ENCODE data around the gene EGLN2.

Gene EGLN2

DNA sequence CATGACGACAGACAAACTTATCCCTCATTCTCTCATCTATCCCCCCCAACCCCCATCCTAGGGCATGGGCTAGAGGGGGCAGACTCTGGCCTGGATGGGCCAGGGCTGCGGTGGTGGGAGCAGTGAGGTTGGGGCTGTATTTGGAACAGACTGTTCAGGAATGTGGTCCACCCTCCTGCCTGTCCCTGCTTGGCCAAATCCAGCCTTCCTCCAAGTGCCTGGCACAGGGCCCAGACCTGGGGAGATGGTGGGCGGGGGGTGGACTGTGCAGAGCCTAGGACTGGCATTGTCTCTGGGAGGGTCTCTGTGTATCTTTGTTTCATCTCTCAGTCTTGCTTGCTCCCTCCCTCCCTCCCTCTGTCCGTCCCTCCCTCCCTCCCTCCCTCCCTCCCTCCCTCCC lies 14.2 kb downstream of the EGLN2 start:
- TF ChIP-seq, protein P1, sequence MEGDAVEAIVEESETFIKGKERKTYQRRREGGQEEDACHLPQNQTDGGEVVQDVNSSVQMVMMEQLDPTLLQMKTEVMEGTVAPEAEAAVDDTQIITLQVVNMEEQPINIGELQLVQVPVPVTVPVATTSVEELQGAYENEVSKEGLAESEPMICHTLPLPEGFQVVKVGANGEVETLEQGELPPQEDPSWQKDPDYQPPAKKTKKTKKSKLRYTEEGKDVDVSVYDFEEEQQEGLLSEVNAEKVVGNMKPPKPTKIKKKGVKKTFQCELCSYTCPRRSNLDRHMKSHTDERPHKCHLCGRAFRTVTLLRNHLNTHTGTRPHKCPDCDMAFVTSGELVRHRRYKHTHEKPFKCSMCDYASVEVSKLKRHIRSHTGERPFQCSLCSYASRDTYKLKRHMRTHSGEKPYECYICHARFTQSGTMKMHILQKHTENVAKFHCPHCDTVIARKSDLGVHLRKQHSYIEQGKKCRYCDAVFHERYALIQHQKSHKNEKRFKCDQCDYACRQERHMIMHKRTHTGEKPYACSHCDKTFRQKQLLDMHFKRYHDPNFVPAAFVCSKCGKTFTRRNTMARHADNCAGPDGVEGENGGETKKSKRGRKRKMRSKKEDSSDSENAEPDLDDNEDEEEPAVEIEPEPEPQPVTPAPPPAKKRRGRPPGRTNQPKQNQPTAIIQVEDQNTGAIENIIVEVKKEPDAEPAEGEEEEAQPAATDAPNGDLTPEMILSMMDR (IDR thresholded peaks at IDR 0.05) = no peak

- TF ChIP-seq, protein P1 (IDR thresholded peaks at IDR 0.05) = no peak
Observed at GRCh38 chr19:40815223-40815622, 16.2 kb downstream of the EGLN2 start.

DNA sequence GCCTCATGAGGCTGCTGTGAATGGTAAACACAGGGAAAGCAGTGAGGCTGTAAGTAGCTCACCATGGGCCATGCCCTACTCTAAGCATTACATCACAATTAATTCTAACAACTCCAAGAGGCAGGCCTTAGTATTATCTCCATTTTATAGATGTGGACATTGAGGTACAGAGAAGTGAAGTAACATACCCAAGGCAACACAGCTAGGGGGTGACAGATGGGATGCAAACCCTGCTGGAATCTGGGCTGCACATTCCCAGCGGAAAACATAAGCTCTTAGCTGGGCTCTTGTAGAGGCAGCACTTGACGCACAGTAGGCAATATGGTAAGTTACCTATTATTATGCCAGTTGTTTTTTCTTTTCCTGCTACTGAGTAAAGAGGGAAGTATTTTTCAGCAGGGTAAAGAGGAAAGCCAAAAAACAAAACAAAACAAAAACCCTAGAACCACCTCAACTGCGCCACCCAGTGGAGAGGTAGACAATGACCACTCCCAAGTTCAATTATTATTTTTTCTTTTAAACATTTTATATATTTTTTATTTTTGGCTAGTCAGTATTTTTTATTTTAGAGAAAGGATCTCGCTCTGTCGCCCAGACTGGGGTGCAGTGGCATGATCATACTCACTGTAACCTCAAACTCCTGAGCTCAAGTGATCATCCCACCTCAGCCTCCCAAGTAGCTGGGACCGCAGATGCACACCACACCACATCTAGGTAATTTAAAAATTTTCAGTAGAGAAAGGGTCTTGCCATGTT lies 20.7 kb downstream of the EGLN2 start:
- TF ChIP-seq, protein P1 (IDR thresholded peaks at IDR 0.05) = peak; percentile 38

DNA sequence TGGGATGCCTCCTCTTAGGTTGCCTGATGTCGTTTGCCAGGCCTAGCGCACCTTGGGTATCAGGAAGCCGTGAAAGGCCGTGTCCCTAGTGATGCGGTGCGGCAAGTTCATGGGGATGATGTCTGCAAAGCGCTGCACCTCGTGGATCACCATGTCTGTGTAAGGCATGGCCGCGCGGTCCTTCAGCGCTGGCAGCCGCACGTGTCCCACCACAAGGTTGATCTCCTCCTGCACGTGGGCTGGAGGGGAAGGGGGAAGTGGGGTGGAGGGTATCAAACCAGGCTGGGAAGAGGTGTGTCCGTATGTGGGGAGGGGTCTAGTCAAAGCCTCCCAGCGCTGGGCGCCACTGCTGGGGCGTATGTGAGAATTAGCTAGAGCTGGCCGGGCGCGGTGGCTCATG lies 23.2 kb downstream of the EGLN2 start:
- TF ChIP-seq, protein P1 (IDR thresholded peaks at IDR 0.05) = no peak

- TF ChIP-seq, protein P1 (IDR thresholded peaks at IDR 0.05) = no peak
Observed at GRCh38 chr19:40827386-40828247, 28.6 kb downstream of the EGLN2 start.

- TF ChIP-seq, protein P1 (IDR thresholded peaks at IDR 0.05) = no peak
Observed at GRCh38 chr19:40829205-40829604, 30.2 kb downstream of the EGLN2 start.

DNA sequence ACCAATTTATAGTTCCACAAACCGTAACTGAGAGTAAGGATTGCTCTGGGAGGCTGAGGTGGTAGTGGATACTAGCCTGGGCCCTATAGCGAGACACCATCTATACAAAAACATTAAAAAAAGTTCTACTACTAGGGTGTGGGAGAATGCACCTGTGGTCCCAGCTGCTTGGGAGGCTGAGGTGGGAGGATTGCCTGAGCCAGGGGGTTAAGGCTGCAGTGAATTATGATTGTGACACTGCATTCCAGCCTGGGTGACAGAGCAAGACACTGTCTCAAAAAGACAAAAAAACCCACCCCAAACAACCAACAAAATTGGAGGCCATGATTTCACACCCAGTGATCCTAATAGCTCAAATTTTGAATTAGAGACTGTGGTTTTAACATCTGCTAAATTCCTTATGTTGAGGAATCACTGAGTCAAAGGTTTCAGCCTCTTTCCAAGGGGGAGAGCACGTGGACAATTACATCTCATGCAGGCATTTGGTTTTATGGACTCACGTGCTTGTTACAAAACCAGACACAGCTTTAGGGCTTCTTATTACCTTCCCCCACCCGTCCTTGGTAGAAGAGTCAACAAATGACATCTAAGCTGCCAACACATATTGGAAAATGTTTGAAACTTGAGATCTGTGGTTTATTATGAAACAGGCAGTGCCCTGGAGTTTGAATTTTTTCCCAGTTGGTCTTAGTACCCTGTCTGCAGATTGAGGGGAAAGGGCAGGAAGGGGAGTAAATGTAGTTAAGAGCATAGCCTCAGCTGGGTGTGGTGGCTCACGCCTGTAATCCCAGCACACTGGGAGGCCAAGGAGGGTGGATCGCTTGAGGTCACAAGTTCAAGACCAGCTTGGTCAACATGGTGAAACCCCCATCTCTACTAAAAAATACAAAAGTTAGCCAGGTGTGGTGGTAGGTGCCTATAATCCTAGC lies 32.8 kb downstream of the EGLN2 start:
- TF ChIP-seq, protein P1 (IDR thresholded peaks at IDR 0.05) = no peak

Data from LNCAP (cell line).